Measurements from ENCODE around the gene EBF3.

EBF3 gene

DNA sequence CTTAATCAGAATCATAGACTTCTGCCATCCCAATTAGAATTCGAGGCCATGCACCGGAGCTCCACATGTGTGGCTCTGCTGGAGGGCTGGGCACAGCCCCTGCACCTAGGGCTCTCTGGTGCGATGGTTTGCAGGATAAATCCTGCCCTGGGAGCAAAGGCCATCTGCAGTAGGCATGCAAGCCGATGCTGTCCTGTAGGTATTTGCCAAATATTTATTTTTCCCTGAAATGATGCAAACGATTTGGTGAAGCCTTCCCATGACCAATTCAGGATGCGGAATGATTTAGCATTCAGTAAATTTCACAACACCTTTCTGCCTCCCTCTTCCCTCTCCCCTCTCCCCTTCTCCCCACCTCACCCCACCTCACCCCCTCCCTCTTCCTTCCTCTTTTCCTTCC, 170.6 kb downstream of the EBF3 start:
- DNase-seq (ENCODE audit: low read depth): no peak
- no peak overlapping the region for H3K4me3 ChIP-seq (replicated peaks; ENCODE audit: low read depth, low read length)
- TF ChIP-seq, protein P1, sequence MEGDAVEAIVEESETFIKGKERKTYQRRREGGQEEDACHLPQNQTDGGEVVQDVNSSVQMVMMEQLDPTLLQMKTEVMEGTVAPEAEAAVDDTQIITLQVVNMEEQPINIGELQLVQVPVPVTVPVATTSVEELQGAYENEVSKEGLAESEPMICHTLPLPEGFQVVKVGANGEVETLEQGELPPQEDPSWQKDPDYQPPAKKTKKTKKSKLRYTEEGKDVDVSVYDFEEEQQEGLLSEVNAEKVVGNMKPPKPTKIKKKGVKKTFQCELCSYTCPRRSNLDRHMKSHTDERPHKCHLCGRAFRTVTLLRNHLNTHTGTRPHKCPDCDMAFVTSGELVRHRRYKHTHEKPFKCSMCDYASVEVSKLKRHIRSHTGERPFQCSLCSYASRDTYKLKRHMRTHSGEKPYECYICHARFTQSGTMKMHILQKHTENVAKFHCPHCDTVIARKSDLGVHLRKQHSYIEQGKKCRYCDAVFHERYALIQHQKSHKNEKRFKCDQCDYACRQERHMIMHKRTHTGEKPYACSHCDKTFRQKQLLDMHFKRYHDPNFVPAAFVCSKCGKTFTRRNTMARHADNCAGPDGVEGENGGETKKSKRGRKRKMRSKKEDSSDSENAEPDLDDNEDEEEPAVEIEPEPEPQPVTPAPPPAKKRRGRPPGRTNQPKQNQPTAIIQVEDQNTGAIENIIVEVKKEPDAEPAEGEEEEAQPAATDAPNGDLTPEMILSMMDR (IDR thresholded peaks at IDR 0.05; ENCODE audit: low read length, missing control alignments): no peak

DNA sequence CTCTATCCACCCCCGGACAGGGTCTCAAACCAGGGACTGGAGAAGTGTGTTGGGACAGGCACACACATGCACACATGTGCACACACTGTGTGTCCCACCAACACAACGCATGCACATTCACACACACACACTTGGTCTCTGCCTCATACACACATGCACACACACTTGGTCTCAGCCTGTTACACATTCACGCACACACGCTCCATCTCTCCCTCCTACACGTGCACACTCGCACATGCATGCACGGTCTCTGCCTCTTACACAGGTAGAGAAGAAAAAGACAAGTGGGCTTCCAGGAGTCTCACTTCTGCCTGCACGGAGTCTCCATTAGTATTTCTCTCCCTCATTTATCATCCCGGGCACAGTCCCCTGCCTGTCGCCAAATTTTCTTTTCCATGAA, 171.2 kb downstream of the EBF3 start:
- no peak overlapping the region for H3K4me3 ChIP-seq (replicated peaks; ENCODE audit: low read depth, low read length)
- DNase-seq (ENCODE audit: low read depth): no peak
- TF ChIP-seq, protein P1 (IDR thresholded peaks at IDR 0.05; ENCODE audit: low read length, missing control alignments): no peak

DNA sequence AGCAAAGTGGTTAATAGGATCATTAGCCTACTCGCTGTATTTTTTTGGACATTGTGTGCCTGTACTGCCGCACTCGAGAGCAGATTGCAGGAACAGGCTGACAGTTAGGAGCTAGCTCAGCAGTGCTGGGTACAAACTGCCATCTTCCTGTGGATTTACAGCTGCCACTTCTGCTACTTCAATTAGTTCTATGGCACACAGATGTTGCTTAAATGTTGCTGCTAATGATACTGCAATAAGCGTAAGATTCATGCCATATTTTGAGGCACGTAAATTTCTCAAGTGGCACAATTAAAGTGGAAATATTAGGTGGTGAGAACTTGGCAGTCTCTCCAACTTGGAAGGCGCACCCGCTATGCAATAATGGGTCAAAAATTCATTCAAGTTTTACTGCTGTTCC, 171.9 kb downstream of the EBF3 start:
- no peak overlapping the region for H3K4me3 ChIP-seq (replicated peaks; ENCODE audit: low read depth, low read length)
- no peak for DNase-seq (ENCODE audit: low read depth)
- TF ChIP-seq, protein P1 (IDR thresholded peaks at IDR 0.05; ENCODE audit: low read length, missing control alignments): no peak

DNA sequence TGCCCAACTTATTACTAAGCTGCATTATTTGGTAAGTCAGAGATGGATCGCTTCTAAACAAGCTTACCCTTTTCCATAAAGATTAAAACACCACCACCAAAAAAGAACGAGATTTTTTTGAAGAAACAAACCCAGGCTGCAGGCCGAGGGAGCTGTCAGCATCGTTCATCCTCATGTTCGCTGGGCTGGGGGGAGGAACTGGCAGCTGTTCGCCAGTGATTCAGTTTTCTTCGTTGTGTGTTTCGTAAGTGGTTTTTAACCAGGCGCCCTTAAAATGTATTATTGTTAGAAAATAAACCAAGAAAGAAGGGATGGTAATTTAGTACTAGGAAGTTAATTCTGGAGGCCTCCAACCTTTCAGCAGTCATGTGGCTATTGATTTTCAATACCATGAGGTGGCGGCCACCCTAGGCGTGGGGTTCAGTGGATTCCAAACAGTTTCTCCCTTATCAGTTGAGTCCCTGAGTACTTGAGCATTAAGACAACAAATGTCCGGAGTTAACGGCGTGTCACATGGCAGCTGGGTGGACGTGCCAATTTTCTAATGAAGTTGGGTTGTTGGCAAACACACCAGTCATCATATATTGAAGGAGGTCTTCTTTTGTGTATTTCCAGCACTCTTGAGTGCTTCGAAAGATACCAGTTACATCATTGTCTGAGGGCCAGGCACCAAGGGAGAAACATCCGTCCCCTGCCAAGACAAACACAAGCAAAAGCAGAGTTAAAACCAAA, 173.2 kb downstream of the EBF3 start:
- TF ChIP-seq, protein P1 (IDR thresholded peaks at IDR 0.05; ENCODE audit: low read length, missing control alignments): no peak
- DNase-seq (ENCODE audit: low read depth): no peak
- H3K4me3 ChIP-seq (replicated peaks; ENCODE audit: low read depth, low read length): no peak overlapping the region

DNA sequence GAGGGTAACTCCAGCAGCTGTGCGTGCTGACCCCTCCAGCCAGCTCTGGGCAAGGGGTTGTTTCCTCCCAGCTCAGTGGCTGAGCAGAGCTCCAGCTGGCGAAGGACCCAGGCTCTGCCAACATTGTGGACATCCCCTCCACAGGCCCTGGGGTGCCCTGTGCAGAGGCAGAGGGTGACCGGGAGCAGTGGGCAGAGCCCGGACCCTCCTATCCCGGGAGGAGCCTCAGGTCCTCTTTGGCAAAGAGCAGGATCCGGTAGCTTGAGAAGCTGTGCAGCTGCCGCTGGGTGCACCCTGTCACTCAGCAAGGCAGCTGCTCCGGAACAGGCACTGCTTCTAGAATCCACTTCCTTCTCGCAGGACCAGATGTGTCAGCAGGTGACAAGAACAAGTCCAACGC, 175.9 kb downstream of the EBF3 start:
- TF ChIP-seq, protein P1 (IDR thresholded peaks at IDR 0.05; ENCODE audit: low read length, missing control alignments): no peak
- H3K4me3 ChIP-seq (replicated peaks; ENCODE audit: low read depth, low read length): no peak overlapping the region
- no peak for DNase-seq (ENCODE audit: low read depth)

DNA sequence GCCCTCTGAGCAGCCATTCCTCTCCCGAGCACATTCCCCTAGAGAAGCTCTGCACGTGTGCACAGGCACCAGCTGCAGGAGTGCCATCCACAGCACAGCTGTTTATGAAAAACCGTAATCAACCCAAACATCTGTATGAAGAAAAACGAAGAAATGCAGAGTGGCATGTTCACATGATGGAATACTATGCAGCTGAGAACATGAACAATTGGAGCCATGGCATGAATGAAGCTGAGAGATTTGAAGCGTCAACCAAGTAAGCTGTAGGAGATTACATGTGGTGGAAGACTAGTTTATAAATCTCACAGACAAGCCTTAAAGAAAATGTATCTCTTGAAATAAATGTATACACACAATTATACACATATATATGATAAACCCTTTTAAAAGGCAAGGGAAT, 176.5 kb downstream of the EBF3 start:
- TF ChIP-seq, protein P1 (IDR thresholded peaks at IDR 0.05; ENCODE audit: low read length, missing control alignments): no peak
- no peak for DNase-seq (ENCODE audit: low read depth)
- no peak overlapping the region for H3K4me3 ChIP-seq (replicated peaks; ENCODE audit: low read depth, low read length)

DNA sequence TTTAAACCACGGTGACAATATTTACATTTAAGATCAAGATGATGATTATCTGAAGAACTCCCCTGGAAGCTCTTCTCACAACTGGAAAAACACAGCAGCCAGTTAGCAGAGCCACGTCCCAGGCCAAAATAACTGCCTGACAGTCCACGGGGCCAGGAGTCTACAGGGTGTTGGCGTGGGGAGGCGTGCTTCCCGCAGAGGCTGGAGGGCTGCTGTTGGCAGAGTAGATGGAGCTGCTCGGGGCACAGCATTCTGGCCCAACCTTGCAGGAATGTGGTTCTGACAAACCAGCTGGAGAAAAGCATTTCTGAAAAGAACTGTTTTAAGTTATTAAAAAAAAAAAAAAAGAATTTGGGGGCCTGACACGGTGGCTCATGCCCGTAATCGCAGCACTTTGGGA, 177.9 kb downstream of the EBF3 start:
- DNase-seq (ENCODE audit: low read depth): no peak
- TF ChIP-seq, protein P1 (IDR thresholded peaks at IDR 0.05; ENCODE audit: low read length, missing control alignments): no peak
- no peak overlapping the region for H3K4me3 ChIP-seq (replicated peaks; ENCODE audit: low read depth, low read length)
